Neural progenitor cell (in vitro differentiated cells): ENCODE results near the gene XPO5. TPM values are rescaled to one million over a fixed set of nuclear protein-coding genes. Genes with fewer than 3 reads are reported as not detected.

Experiments
- DNase-seq: peaks from one replicate; pipeline ENCODE4 v3.0.0-alpha.2; 2016; ENCODE audit warnings: low spot score
- H2AFZ ChIP-seq: fragments of 200-600 bp; sonication (generic); replicated peaks from 2 replicates; pipeline ENCODE4 v1.6.1; 2016; ENCODE audit warnings: antibody characterized with exemption
- H3F3A ChIP-seq: fragments of 200-600 bp; sonication (generic); 2 replicates; pipeline ENCODE4 v1.6.1; 2016; ENCODE audit warnings: antibody characterized with exemption, low read depth
- H3K27ac ChIP-seq: fragments of 200-600 bp; sonication (generic); 2 replicates; pipeline ENCODE4 v1.5.1; 2016; ENCODE audit warnings: mild to moderate bottlenecking
- H3K27me3 ChIP-seq: fragments of 200-600 bp; sonication (generic); 2 replicates; pipeline ENCODE4 v1.6.1; 2016; ENCODE audit warnings: mild to moderate bottlenecking, moderate library complexity
- H3K36me3 ChIP-seq: fragments of 200-600 bp; sonication (generic); 2 replicates; pipeline ENCODE4 v1.5.1; 2016
- H3K4me1 ChIP-seq: fragments of 200-600 bp; sonication (generic); 2 replicates; pipeline ENCODE4 v1.6.1; 2016; ENCODE audit warnings: mixed run types
- H3K4me2 ChIP-seq: fragments of 200-600 bp; sonication (generic); 2 replicates; pipeline ENCODE4 v1.6.1; 2016
- H3K4me3 ChIP-seq: fragments of 200-600 bp; sonication (generic); 2 replicates; pipeline ENCODE4 v1.5.1; 2016
- H3K79me2 ChIP-seq: fragments of 200-600 bp; sonication (generic); 2 replicates; pipeline ENCODE4 v1.6.1; 2016; ENCODE audit warnings: low read depth
- H3K9ac ChIP-seq: fragments of 200-600 bp; sonication (generic); 2 replicates; pipeline ENCODE4 v1.6.1; 2016
- H3K9me3 ChIP-seq: fragments of 200-600 bp; sonication (generic); 2 replicates; pipeline ENCODE4 v1.5.1; 2016; ENCODE audit warnings: low read depth
- H4K20me1 ChIP-seq: fragments of 200-600 bp; sonication (generic); 2 replicates; pipeline ENCODE4 v1.6.1; 2016; ENCODE audit warnings: low read depth
- H3K27ac Mint-ChIP-seq: 3 replicates; pipeline ENCODE4 v1.8.0; 2021; ENCODE audit warnings: mixed read lengths
- H3K27me3 Mint-ChIP-seq: 2 replicates; pipeline ENCODE4 v1.8.0; 2022; ENCODE audit warnings: low read depth, mild to moderate bottlenecking, inconsistent platforms, moderate library complexity, mixed read lengths; ENCODE audit not compliant: insufficient read depth
- H3K36me3 Mint-ChIP-seq: 3 replicates; pipeline ENCODE4 v1.8.0; 2021; ENCODE audit warnings: mixed read lengths
- H3K4me1 Mint-ChIP-seq: 3 replicates; pipeline ENCODE4 v1.8.0; 2021; ENCODE audit warnings: mixed read lengths
- H3K4me3 Mint-ChIP-seq: 3 replicates; pipeline ENCODE4 v1.8.0; 2021; ENCODE audit warnings: mild to moderate bottlenecking, moderate library complexity, mixed read lengths
- H3K9me3 Mint-ChIP-seq: 3 replicates; pipeline ENCODE4 v1.8.0; 2020; ENCODE audit warnings: mixed read lengths
- CTCF ChIP-seq: fragments of 200-600 bp; sonication (generic); IDR thresholded peaks from 2 replicates; pipeline ENCODE4 v1.5.1; 2017; ENCODE audit warnings: antibody characterized with exemption, mild to moderate bottlenecking
- EZH2 ChIP-seq: fragments of 200-600 bp; sonication (generic); IDR thresholded peaks from 2 replicates; pipeline ENCODE4 v1.6.1; 2017; ENCODE audit warnings: antibody characterized with exemption, mild to moderate bottlenecking, moderate library complexity
- EZH2phosphoT487 ChIP-seq: fragments of 200-600 bp; sonication (generic); IDR thresholded peaks from 2 replicates; pipeline ENCODE4 v1.6.1; 2017; ENCODE audit warnings: antibody characterized with exemption
- total RNA-seq: library from RNA; depleted of rRNA; stranded (reverse); fragments of >200 nt; gene quantifications from 2 replicates; pipeline ENCODE4 v1.2.3, GENCODE V29; 2015; ENCODE audit warnings: low replicate concordance

XPO5 gene
- total RNA-seq, 1 donor from 2014 or later, result 65.0 TPM

GRCh38 chr6:43511824-43512415 lies 63.9 kb downstream of the XPO5 start:
- Histone ChIP-seq H3K9me3 (no peaks in the 10 kb centered on the region), H3K27me3 (peaks cover 35% of the 10 kb centered on the region), H3K36me3 (peaks cover 8% of the 10 kb centered on the region), H3K4me2 (no peak overlapping the region), H3K9ac (no peak overlapping the region), H3K79me2 (peaks cover 28% of the 10 kb centered on the region), H4K20me1 (peaks cover 38% of the 10 kb centered on the region), H3K27ac (no peak overlapping the region), H3K4me3 (no peak overlapping the region), H2AFZ (no peak overlapping the region), H3F3A (peaks cover 18% of the 10 kb centered on the region), H3K4me1 (peaks cover 7% of the 10 kb centered on the region)
- Mint-ChIP-seq H3K4me3 (peak overlapping the region; percentile 10), H3K27me3 (peaks cover 8% of the 10 kb centered on the region), H3K36me3 (peaks cover 22% of the 10 kb centered on the region), H3K27ac (no peak overlapping the region), H3K4me1 (peaks cover 28% of the 10 kb centered on the region), H3K9me3 (no peaks in the 10 kb centered on the region)
- TF ChIP-seq EZH2 (no peak), EZH2phosphoT487 (no peak), CTCF (no peak)
- DNase-seq, result no peak

- H3K9me3 ChIP-seq, result no peaks in the 10 kb centered on the region
Measured at GRCh38 chr6:43510827-43511163, 65.0 kb downstream of the XPO5 start.

GRCh38 chr6:43509984-43510826 lies 65.6 kb downstream of the XPO5 start, which contains the start of gene LRRC73:
Gene LRRC73 (minus strand): TSS chr6:43510346. CDS start chr6:43509785, 561 bp downstream.
- Mint-ChIP-seq H3K27ac (no peak within 1 kb of the TSS), H3K9me3 (no peaks in the 10 kb centered on the region), H3K36me3 (peaks cover 22% of the 10 kb centered on the region), H3K4me3 (peak within 1 kb of the TSS; percentile 92), H3K4me1 (peaks cover 16% of the 10 kb centered on the region), H3K27me3 (peaks cover 10% of the 10 kb centered on the region)
- H3K9ac ChIP-seq, result no peak within 1 kb of the TSS
- H3K27me3 ChIP-seq, result peaks cover 36% of the 10 kb centered on the region
- peak; percentile 7 for TF ChIP-seq EZH2phosphoT487
- TF ChIP-seq EZH2, result peak; percentile 11
- no peak for TF ChIP-seq CTCF
- H3K27ac ChIP-seq, result no peak within 1 kb of the TSS
- H3K36me3 ChIP-seq, result peaks cover 8% of the 10 kb centered on the region
- H3K4me3 ChIP-seq, result peak within 1 kb of the TSS; percentile 74
- peak; percentile 94 for DNase-seq
- no peaks in the 10 kb centered on the region for H3K4me1 ChIP-seq
- peaks cover 11% of the 10 kb centered on the region for H3K79me2 ChIP-seq
- H3K9me3 ChIP-seq, result no peaks in the 10 kb centered on the region
- H2AFZ ChIP-seq, result peak within 1 kb of the TSS; percentile 73
- peaks cover 29% of the 10 kb centered on the region for H3F3A ChIP-seq
- H4K20me1 ChIP-seq, result peaks cover 30% of the 10 kb centered on the region
- peak within 1 kb of the TSS; percentile 91 for H3K4me2 ChIP-seq

More at GRCh38 chr6:43510827-43511163, 65.0 kb downstream of the XPO5 start:
- no peak overlapping the region for H3K9ac ChIP-seq
- Mint-ChIP-seq H3K9me3 (no peaks in the 10 kb centered on the region), H3K27me3 (peaks cover 10% of the 10 kb centered on the region), H3K4me1 (peaks cover 22% of the 10 kb centered on the region), H3K36me3 (peaks cover 22% of the 10 kb centered on the region), H3K4me3 (peak overlapping the region; percentile 88), H3K27ac (no peak overlapping the region)
- TF ChIP-seq EZH2 (no peak), EZH2phosphoT487 (no peak), CTCF (no peak)
- H3K79me2 ChIP-seq, result peaks cover 17% of the 10 kb centered on the region
- peaks cover 3% of the 10 kb centered on the region for H3K4me1 ChIP-seq
- no peak overlapping the region for H2AFZ ChIP-seq
- peaks cover 36% of the 10 kb centered on the region for H3K27me3 ChIP-seq
- peak overlapping the region; percentile 91 for H3K4me2 ChIP-seq
- no peak overlapping the region for H3K27ac ChIP-seq
- DNase-seq, result no peak
- H3K4me3 ChIP-seq, result peak overlapping the region; percentile 74
- peaks cover 35% of the 10 kb centered on the region for H4K20me1 ChIP-seq
- H3K36me3 ChIP-seq, result peaks cover 8% of the 10 kb centered on the region
- H3F3A ChIP-seq, result peaks cover 27% of the 10 kb centered on the region
